ENCODE measurements around the gene YWHAG.
"Not testable (repeated sequence)": the region's sequence is repeated elsewhere in the genome, so short reads cannot be mapped to it uniquely, and the experiment has no call there.

YWHAG gene

GRCh38 chr7:76310102-76310957 is 48.5 kb downstream of the YWHAG start:
- H3K36me3 Mint-ChIP-seq (ENCODE audit: low read depth): no peaks in the 10 kb centered on the region
- no peak overlapping the region for H3K27ac Mint-ChIP-seq
- no peaks in the 10 kb centered on the region for H3K9me3 Mint-ChIP-seq
- H3K4me3 Mint-ChIP-seq: no peak overlapping the region
- peaks cover 8% of the 10 kb centered on the region for H3K4me1 Mint-ChIP-seq (ENCODE audit: low read depth)
- H3K27me3 Mint-ChIP-seq (ENCODE audit: low read depth): no peaks in the 10 kb centered on the region

- not testable (repeated sequence) for H3K27ac Mint-ChIP-seq; H3K4me1 Mint-ChIP-seq (ENCODE audit: low read depth); H3K27me3 Mint-ChIP-seq (ENCODE audit: low read depth); H3K4me3 Mint-ChIP-seq; H3K36me3 Mint-ChIP-seq (ENCODE audit: low read depth); H3K9me3 Mint-ChIP-seq
These were observed 49.3 kb downstream of the YWHAG start for GRCh38 chr7:76309341-76310101.

- not testable (repeated sequence) for H3K9me3 Mint-ChIP-seq; H3K4me3 Mint-ChIP-seq; H3K27ac Mint-ChIP-seq; H3K36me3 Mint-ChIP-seq (ENCODE audit: low read depth); H3K4me1 Mint-ChIP-seq (ENCODE audit: low read depth); H3K27me3 Mint-ChIP-seq (ENCODE audit: low read depth)
These were observed 49.9 kb downstream of the YWHAG start for GRCh38 chr7:76308874-76309273.

- Mint-ChIP-seq H3K4me3 (no peak overlapping the region), H3K9me3 (no peaks in the 10 kb centered on the region), H3K36me3 (ENCODE audit: low read depth) (no peaks in the 10 kb centered on the region), H3K4me1 (ENCODE audit: low read depth) (peaks cover 13% of the 10 kb centered on the region), H3K27me3 (ENCODE audit: low read depth) (peaks cover 7% of the 10 kb centered on the region), H3K27ac (no peak overlapping the region)
These were observed 53.9 kb downstream of the YWHAG start for GRCh38 chr7:76304888-76305375.

GRCh38 chr7:76303202-76304147 is 55.3 kb downstream of the YWHAG start:
- Mint-ChIP-seq H3K27me3 (ENCODE audit: low read depth) (peaks cover 7% of the 10 kb centered on the region), H3K9me3 (no peaks in the 10 kb centered on the region), H3K36me3 (ENCODE audit: low read depth) (no peaks in the 10 kb centered on the region), H3K4me1 (ENCODE audit: low read depth) (peaks cover 13% of the 10 kb centered on the region), H3K4me3 (peak overlapping the region; percentile 89), H3K27ac (peak overlapping the region; percentile 74)

- Mint-ChIP-seq H3K27ac (peak within 1 kb of the TSS; percentile 74), H3K4me3 (peak within 1 kb of the TSS; percentile 89), H3K27me3 (ENCODE audit: low read depth) (peaks cover 7% of the 10 kb centered on the region), H3K4me1 (ENCODE audit: low read depth) (peaks cover 13% of the 10 kb centered on the region), H3K9me3 (no peaks in the 10 kb centered on the region), H3K36me3 (ENCODE audit: low read depth) (no peaks in the 10 kb centered on the region)
These were observed 56.2 kb downstream of the YWHAG start, which contains the start of gene HSPB1 for GRCh38 chr7:76302347-76303201. TSS of gene HSPB1 (plus strand) at chr7:76302673. CDS start at chr7:76302713, 40 bp downstream.

GRCh38 chr7:76301000-76301399 is 57.8 kb downstream of the YWHAG start:
- H3K4me1 Mint-ChIP-seq (ENCODE audit: low read depth): peaks cover 20% of the 10 kb centered on the region
- no peak overlapping the region for H3K4me3 Mint-ChIP-seq
- H3K36me3 Mint-ChIP-seq (ENCODE audit: low read depth): no peaks in the 10 kb centered on the region
- H3K27ac Mint-ChIP-seq: no peak overlapping the region
- H3K9me3 Mint-ChIP-seq: no peaks in the 10 kb centered on the region
- H3K27me3 Mint-ChIP-seq (ENCODE audit: low read depth): peaks cover 14% of the 10 kb centered on the region

- H3K27ac Mint-ChIP-seq: no peak overlapping the region
- no peak overlapping the region for H3K4me3 Mint-ChIP-seq
- peaks cover 20% of the 10 kb centered on the region for H3K4me1 Mint-ChIP-seq (ENCODE audit: low read depth)
- no peaks in the 10 kb centered on the region for H3K9me3 Mint-ChIP-seq
- H3K36me3 Mint-ChIP-seq (ENCODE audit: low read depth): no peaks in the 10 kb centered on the region
- peaks cover 14% of the 10 kb centered on the region for H3K27me3 Mint-ChIP-seq (ENCODE audit: low read depth)
These were observed 58.5 kb downstream of the YWHAG start for GRCh38 chr7:76300166-76300731.

GRCh38 chr7:76296743-76297740 is 61.7 kb downstream of the YWHAG start:
- Mint-ChIP-seq H3K4me1 (ENCODE audit: low read depth) (peaks cover 8% of the 10 kb centered on the region), H3K27ac (no peak overlapping the region), H3K9me3 (no peaks in the 10 kb centered on the region), H3K4me3 (no peak overlapping the region), H3K27me3 (ENCODE audit: low read depth) (peaks cover 10% of the 10 kb centered on the region), H3K36me3 (ENCODE audit: low read depth) (no peaks in the 10 kb centered on the region)

GRCh38 chr7:76294344-76295024 is 64.3 kb downstream of the YWHAG start:
- no peaks in the 10 kb centered on the region for H3K9me3 Mint-ChIP-seq
- H3K4me1 Mint-ChIP-seq (ENCODE audit: low read depth): peaks cover 17% of the 10 kb centered on the region
- no peak overlapping the region for H3K27ac Mint-ChIP-seq

GRCh38 chr7:76293407-76293901 is 65.3 kb downstream of the YWHAG start:
- H3K4me3 Mint-ChIP-seq: no peak overlapping the region
- H3K9me3 Mint-ChIP-seq: no peaks in the 10 kb centered on the region
- peaks cover 17% of the 10 kb centered on the region for H3K4me1 Mint-ChIP-seq (ENCODE audit: low read depth)
- H3K36me3 Mint-ChIP-seq (ENCODE audit: low read depth): no peaks in the 10 kb centered on the region
- H3K27ac Mint-ChIP-seq: no peak overlapping the region
- peaks cover 10% of the 10 kb centered on the region for H3K27me3 Mint-ChIP-seq (ENCODE audit: low read depth)

More at GRCh38 chr7:76294344-76295024, 64.3 kb downstream of the YWHAG start:
- peaks cover 7% of the 10 kb centered on the region for H3K27me3 Mint-ChIP-seq (ENCODE audit: low read depth)
- H3K4me3 Mint-ChIP-seq: no peak overlapping the region
- H3K36me3 Mint-ChIP-seq (ENCODE audit: low read depth): no peaks in the 10 kb centered on the region

- H3K4me1 Mint-ChIP-seq (ENCODE audit: low read depth): peaks cover 17% of the 10 kb centered on the region
- H3K4me3 Mint-ChIP-seq; H3K36me3 Mint-ChIP-seq (ENCODE audit: low read depth); H3K9me3 Mint-ChIP-seq; H3K27ac Mint-ChIP-seq: not testable (repeated sequence)
- peaks cover 10% of the 10 kb centered on the region for H3K27me3 Mint-ChIP-seq (ENCODE audit: low read depth)
These were observed 65.9 kb downstream of the YWHAG start for GRCh38 chr7:76292911-76293310.

All from T-helper 1 cell treated with Interleukin-12 subunit alpha and Interleukin-12 subunit beta and Interleukin-4 antibody, amounts not matched to agents 30 μg/mL and 1 μg/mL, for 36 hours (primary cell).